ENCODE measurements around the gene PCSK7. TPM values are rescaled to one million over a fixed set of nuclear protein-coding genes. Genes with fewer than 3 reads are reported as not detected.
A peak's percentile ranks its signal among the peaks of the same experiment; 100 is the strongest.
"Not testable (repeated sequence)": the region's sequence is repeated elsewhere in the genome, so short reads cannot be mapped to it uniquely, and the experiment has no call there.

The PCSK7 gene
- total RNA-seq, 2 experiments from 2014 or later, result 98.8 to 107 TPM

GRCh38 chr11:117217141-117218084, 14.5 kb downstream of the PCSK7 start:
- ATAC-seq, result no peak
- no peak for TF ChIP-seq CTCF (IDR thresholded peaks at IDR 0.05)
- intact Hi-C loops (cut with micrococcal nuclease), result no loop called here
- Mint-ChIP-seq H3K27ac (peak overlapping the region; percentile 51), H3K9me3 (no peaks in the 10 kb centered on the region), H3K36me3 (ENCODE audit: low read depth) (peaks cover 52% of the 10 kb centered on the region), H3K4me3 (no peak overlapping the region), H3K27me3 (no peaks in the 10 kb centered on the region), H3K4me1 (ENCODE audit: low read depth) (peaks cover 4% of the 10 kb centered on the region)
- ChIA-PET CTCF (interaction anchor here (0.7 to 2.2 kb wide), 5 partner anchors 10 to 87 kb away, joined by 3 to 12 read pairs (median 4); partner anchors contain the start of gene PCSK7), POLR2A (no interaction called here)
- DNase-seq, result no peak

- CTCF ChIA-PET, result interaction anchor here (0.9 to 2.1 kb wide), 3 partner anchors 13 to 34 kb away, joined by 3 to 6 read pairs (median 4); no protein-coding TSS in a partner anchor
- POLR2A ChIA-PET, result no interaction called here
- ATAC-seq, result no peak
These were observed 17.3 kb downstream of the PCSK7 start for GRCh38 chr11:117214404-117215110.

GRCh38 chr11:117212697-117213355, 19.0 kb downstream of the PCSK7 start:
- no peak overlapping the region for H3K27ac Mint-ChIP-seq
- ChIA-PET POLR2A (interaction anchor here (1.0 to 1.2 kb wide), 3 partner anchors 40 to 118 kb away, joined by 3 read pairs; no protein-coding TSS in a partner anchor), CTCF (interaction anchor here (0.7 to 1.6 kb wide), 2 partner anchors 32 to 422 kb away, joined by 3 to 4 read pairs; no protein-coding TSS in a partner anchor)
- DNase-seq, result no peak
- intact Hi-C loops (cut with micrococcal nuclease), result no loop called here
- peaks cover 4% of the 10 kb centered on the region for H3K4me1 Mint-ChIP-seq (ENCODE audit: low read depth)
- no peaks in the 10 kb centered on the region for H3K27me3 Mint-ChIP-seq
- no peaks in the 10 kb centered on the region for H3K9me3 Mint-ChIP-seq
- H3K4me3 Mint-ChIP-seq, result no peak overlapping the region
- no peak for ATAC-seq
- no peak for TF ChIP-seq CTCF (IDR thresholded peaks at IDR 0.05)
- H3K36me3 Mint-ChIP-seq (ENCODE audit: low read depth), result peaks cover 36% of the 10 kb centered on the region

More at GRCh38 chr11:117214404-117215110, 17.3 kb downstream of the PCSK7 start:
- TF ChIP-seq CTCF (IDR thresholded peaks at IDR 0.05), result no peak
- Mint-ChIP-seq H3K4me1 (ENCODE audit: low read depth) (peaks cover 4% of the 10 kb centered on the region), H3K9me3 (no peaks in the 10 kb centered on the region), H3K36me3 (ENCODE audit: low read depth) (peaks cover 51% of the 10 kb centered on the region), H3K4me3 (no peak overlapping the region), H3K27ac (peak overlapping the region; percentile 35), H3K27me3 (no peaks in the 10 kb centered on the region)
- intact Hi-C loops (cut with micrococcal nuclease), result no loop called here
- no peak for DNase-seq

GRCh38 chr11:117210620-117211019, 21.3 kb downstream of the PCSK7 start:
- H3K4me1 Mint-ChIP-seq (ENCODE audit: low read depth), result no peaks in the 10 kb centered on the region
- H3K27me3 Mint-ChIP-seq, result no peaks in the 10 kb centered on the region
- no peak for TF ChIP-seq CTCF (IDR thresholded peaks at IDR 0.05)
- H3K36me3 Mint-ChIP-seq (ENCODE audit: low read depth), result peaks cover 29% of the 10 kb centered on the region
- no peak overlapping the region for H3K4me3 Mint-ChIP-seq
- no peak overlapping the region for H3K27ac Mint-ChIP-seq
- DNase-seq, result no peak
- no peaks in the 10 kb centered on the region for H3K9me3 Mint-ChIP-seq
- ATAC-seq, result no peak
- intact Hi-C loops (cut with micrococcal nuclease), result no loop called here
- POLR2A ChIA-PET, result interaction anchor here (0.8 to 1.2 kb wide), 2 partner anchors 9 to 17 kb away, joined by 4 read pairs; no protein-coding TSS in a partner anchor
- CTCF ChIA-PET, result interaction anchor here (1.1 to 1.5 kb wide), 2 partner anchors 16 to 114 kb away, joined by 3 to 8 read pairs; no protein-coding TSS in a partner anchor

GRCh38 chr11:117209351-117210125, 22.3 kb downstream of the PCSK7 start:
- POLR2A ChIA-PET; CTCF ChIA-PET; H3K4me3 Mint-ChIP-seq; DNase-seq; ATAC-seq; H3K27me3 Mint-ChIP-seq; H3K27ac Mint-ChIP-seq; H3K4me1 Mint-ChIP-seq (ENCODE audit: low read depth); H3K9me3 Mint-ChIP-seq: not testable (repeated sequence)
- peaks cover 34% of the 10 kb centered on the region for H3K36me3 Mint-ChIP-seq (ENCODE audit: low read depth)
- intact Hi-C loops (cut with micrococcal nuclease), result loop anchor here (5.0 kb wide), 1 partner anchor 77 kb away; no protein-coding TSS in a partner anchor

GRCh38 chr11:117208710-117209109, 23.2 kb downstream of the PCSK7 start:
- H3K36me3 Mint-ChIP-seq (ENCODE audit: low read depth), result peaks cover 32% of the 10 kb centered on the region
- DNase-seq; CTCF ChIA-PET; POLR2A ChIA-PET; ATAC-seq; H3K4me3 Mint-ChIP-seq; H3K27ac Mint-ChIP-seq; H3K4me1 Mint-ChIP-seq (ENCODE audit: low read depth); H3K9me3 Mint-ChIP-seq; H3K27me3 Mint-ChIP-seq: not testable (repeated sequence)
- intact Hi-C loops (cut with micrococcal nuclease), result loop anchor here (5.0 kb wide), 1 partner anchor 76 kb away; no protein-coding TSS in a partner anchor

- H3K27me3 Mint-ChIP-seq; POLR2A ChIA-PET; H3K4me1 Mint-ChIP-seq (ENCODE audit: low read depth); H3K4me3 Mint-ChIP-seq; CTCF ChIA-PET; DNase-seq; H3K27ac Mint-ChIP-seq; ATAC-seq; H3K9me3 Mint-ChIP-seq: not testable (repeated sequence)
- H3K36me3 Mint-ChIP-seq (ENCODE audit: low read depth), result peaks cover 27% of the 10 kb centered on the region
- intact Hi-C loops (cut with micrococcal nuclease), result loop anchor here (5.0 kb wide), 1 partner anchor 75 kb away; no protein-coding TSS in a partner anchor
These were observed 24.4 kb downstream of the PCSK7 start for GRCh38 chr11:117207481-117207880.
